A549 (cell line): ENCODE measurements around the gene SYT13. TPM values are rescaled to one million over a fixed set of nuclear protein-coding genes. Genes with fewer than 3 reads are reported as not detected.
A peak's percentile ranks its signal among the peaks of the same experiment; 100 is the strongest.

ENCODE experiments used
- ATAC-seq, 2 experiments: fragments of 200-7000 bp in 1 of 2; fragments of >200 bp in 1 of 2; cut with Nextera tagmentation in 1 of 2; cut with Tn5 transposase in 1 of 2; 3 replicates each; pipeline versions ENCODE4 v1.8.0 to v1.9.1; 2018 to 2020; ENCODE audit warnings: mild to moderate bottlenecking in 1 of 2, moderate library complexity in 1 of 2
- CTCF ChIA-PET: fragments of 300-600 bp; sonication (Branson Sonifier 250); formaldehyde crosslinking; extraction: SDS; loops from one replicate; lab custom pipeline; 2021; ENCODE audit warnings: antibody characterized with exemption, inconsistent platforms; lab: Yijun Ruan, JAX
- POLR2A ChIA-PET: fragments of 350-600 bp; formaldehyde crosslinking; extraction: SDS; loops from one replicate; lab custom pipeline; 2021; ENCODE audit warnings: antibody characterized with exemption, inconsistent platforms; lab: Yijun Ruan, JAX
- DNase-seq, 2 experiments: peaks; one replicate each; pipeline versions ENCODE4 v3.0.0 to v3.0.0-alpha.2; 2011 to 2016; ENCODE audit warnings: low read depth in 1 of 2, low spot score in 1 of 2
- FAIRE-seq: peaks from 2 replicates; lab custom pipeline; 2011; peaks lifted over from hg19 to GRCh38; lab: Jason Lieb, UNC
- H3K27ac ChIP-seq, 2 experiments: fragments of >200 bp; sonication (Bioruptor Twin); formaldehyde crosslinking; 3 replicates each; pipeline ENCODE4 v1.5.1; 2016 to 2017
- H3K4me1 ChIP-seq: fragments of >200 bp; sonication (Bioruptor Twin); formaldehyde crosslinking; 3 replicates; pipeline ENCODE4 v1.6.1; 2016
- H3K4me2 ChIP-seq: fragments of >200 bp; sonication (Bioruptor Twin); formaldehyde crosslinking; 3 replicates; pipeline ENCODE4 v1.6.1; 2016
- H3K4me3 ChIP-seq: fragments of >200 bp; sonication (Bioruptor Twin); formaldehyde crosslinking; 3 replicates; pipeline ENCODE4 v1.5.1; 2016
- H3K9me3 ChIP-seq: fragments of >200 bp; sonication (Bioruptor Twin); formaldehyde crosslinking; 3 replicates; pipeline ENCODE4 v1.6.1; 2016
- CHD2 ChIP-seq: fragments of 150-350 bp; IDR thresholded peaks from 2 replicates; pipeline ENCODE4 v1.6.1; 2014; ENCODE audit warnings: low read length; ENCODE audit not compliant: partially characterized antibody
- FOSL2 ChIP-seq, 2 experiments: fragments of 450-650 bp in 1 of 2; fragments of >200 bp in 1 of 2; sonication (Bioruptor Twin) in 1 of 2; formaldehyde crosslinking; IDR thresholded peaks; 2 replicates each; pipeline versions ENCODE4 v1.5.0 to v1.6.1; 2016 to 2020; ENCODE audit warnings: mild to moderate bottlenecking in 1 of 2, moderate library complexity in 1 of 2
- HES2 ChIP-seq: fragments of >200 bp; sonication (Bioruptor Twin); formaldehyde crosslinking; IDR thresholded peaks from 2 replicates; pipeline ENCODE4 v1.6.1; 2016
- HMGXB4 ChIP-seq: fragments of 250-450 bp; sonication (Bioruptor Pico); IDR thresholded peaks from 2 replicates; pipeline ENCODE4 v1.5.0; 2021; ENCODE audit warnings: mild to moderate bottlenecking, moderate library complexity, borderline replicate concordance
- RARB ChIP-seq: fragments of 250-450 bp; sonication (Bioruptor Pico); IDR thresholded peaks from 2 replicates; pipeline ENCODE4 v1.8.0; 2021; ENCODE audit warnings: mild to moderate bottlenecking, moderate library complexity
- REST ChIP-seq: fragments of 200-600 bp; sonication (generic); IDR thresholded peaks from 2 replicates; pipeline ENCODE4 v1.6.1; 2016; ENCODE audit warnings: antibody characterized with exemption, mild to moderate bottlenecking, moderate library complexity
- SMC3 ChIP-seq: fragments of >200 bp; sonication (Bioruptor Twin); formaldehyde crosslinking; IDR thresholded peaks from 3 replicates; pipeline ENCODE4 v1.6.1; 2018; ENCODE audit warnings: inconsistent platforms
- SREBF2 ChIP-seq: fragments of 450-650 bp; IDR thresholded peaks from 2 replicates; pipeline ENCODE4 v1.6.1; 2014; ENCODE audit warnings: mild to moderate bottlenecking, moderate library complexity
- WGBS: methylation state at CpG from one replicate; pipeline ENCODE4 v1.1.6; 2017; ENCODE audit errors: missing lambda C conversion rate; 5-methylcytosine and 5-hydroxymethylcytosine counted together
- polyA plus RNA-seq, 4 experiments: library from polyadenylated mRNA; depleted of rRNA in 3 of 4; stranded (reverse); fragments of >200 nt; fragmentation: RNase III in 1 of 4; extraction: RNeasy Plus Mini Kit Qiagen cat#74134 plus additional on column Dnase treatment in 1 of 4; gene quantifications; 2 replicates in 3 of 4; 3 replicates in 1 of 4; pipeline ENCODE4 v1.2.3, GENCODE V29; 2011 to 2017
- TF ChIP-seq, protein P1 (sequence below): fragments of 250-450 bp; sonication (Bioruptor Pico); IDR thresholded peaks from 2 replicates; pipeline ENCODE4 v1.5.0; 2020; ENCODE audit warnings: low read depth, mild to moderate bottlenecking, moderate library complexity

SYT13 gene
- polyA plus RNA-seq, 2 of the 4 experiments (the other 2 are of a cell fraction) = 8.1 to 12.9 TPM

GRCh38 chr11:45290586-45290985, 4.4 kb upstream of the SYT13 start:
- 92% methylated on average over 1 of the region's 1 CpG for WGBS
- H3K4me2 ChIP-seq = no peak overlapping the region
- ATAC-seq (no peak), DNase-seq (no peak), FAIRE-seq (no peak)
- H3K27ac ChIP-seq = no peak overlapping the region
- peaks cover 12% of the 10 kb centered on the region for H3K4me1 ChIP-seq
- ChIA-PET CTCF (interaction anchor here (0.6 to 3.9 kb wide), 4 partner anchors 20 to 1221 kb away, joined by 3 to 64 read pairs (median 4); no protein-coding TSS in a partner anchor), POLR2A (no interaction called here)
- no peak for TF ChIP-seq SREBF2
- no peak for TF ChIP-seq RARB
- no peak for TF ChIP-seq SMC3
- TF ChIP-seq FOSL2 (IDR thresholded peaks at IDR 0.05) = no peak
- TF ChIP-seq FOSL2 (CRISPR knock-in tag; IDR thresholded peaks at IDR 0.05) = no peak
- TF ChIP-seq, protein P1, sequence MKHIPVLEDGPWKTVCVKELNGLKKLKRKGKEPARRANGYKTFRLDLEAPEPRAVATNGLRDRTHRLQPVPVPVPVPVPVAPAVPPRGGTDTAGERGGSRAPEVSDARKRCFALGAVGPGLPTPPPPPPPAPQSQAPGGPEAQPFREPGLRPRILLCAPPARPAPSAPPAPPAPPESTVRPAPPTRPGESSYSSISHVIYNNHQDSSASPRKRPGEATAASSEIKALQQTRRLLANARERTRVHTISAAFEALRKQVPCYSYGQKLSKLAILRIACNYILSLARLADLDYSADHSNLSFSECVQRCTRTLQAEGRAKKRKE (CRISPR knock-in tag) = no peak
- no peak overlapping the region for H3K4me3 ChIP-seq
- peaks cover 19% of the 10 kb centered on the region for H3K9me3 ChIP-seq

DNA sequence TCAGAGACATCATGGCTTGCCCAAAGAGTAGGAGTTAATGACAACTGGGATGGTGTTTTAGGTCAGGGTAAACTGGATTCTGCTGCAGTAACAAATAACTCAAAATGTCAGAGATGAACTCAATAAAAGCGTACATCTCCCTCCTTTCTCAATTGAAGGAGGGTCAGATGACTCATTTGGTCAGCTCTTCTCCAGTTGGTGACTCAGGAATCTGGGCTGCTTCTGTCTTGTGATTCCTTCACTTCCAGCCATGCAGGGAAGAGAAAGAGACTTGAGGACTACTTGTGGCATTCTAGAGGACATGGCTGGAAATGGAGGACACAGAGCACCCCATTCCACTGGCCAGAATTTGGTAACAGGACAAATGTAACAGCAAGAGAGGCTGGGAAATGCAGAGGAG, 3.2 kb upstream of the SYT13 start:
- CTCF ChIA-PET = interaction anchor here (3.9 kb wide), 1 partner anchor 180 kb away, joined by 64 read pairs; no protein-coding TSS in a partner anchor
- WGBS = 0% methylated on average over 1 of the region's 1 CpG
- peak; percentile 52 to 61; a peak in 5 of 6 replicates for ATAC-seq
- Histone ChIP-seq H3K27ac (peak overlapping the region; percentile 55 to 66), H3K4me2 (peak overlapping the region; percentile 24; the same call in 1 of the 3 replicates), H3K4me3 (no peak overlapping the region), H3K9me3 (peaks cover 19% of the 10 kb centered on the region), H3K4me1 (peaks cover 12% of the 10 kb centered on the region)
- POLR2A ChIA-PET = interaction anchor here (0.6 kb wide), 1 partner anchor 16 kb away, joined by 3 read pairs; no protein-coding TSS in a partner anchor
- FAIRE-seq = no peak
- peak; percentile 57 to 66 for DNase-seq
- TF ChIP-seq HMGXB4 (CRISPR knock-in tag) (no peak), FOSL2 (IDR thresholded peaks at IDR 0.05) (peak; percentile 60; the same call in 1 of the 2 replicates), FOSL2 (CRISPR knock-in tag; IDR thresholded peaks at IDR 0.05) (peak; percentile 79)

- H3K4me3 ChIP-seq = no peak overlapping the region
- peaks cover 19% of the 10 kb centered on the region for H3K9me3 ChIP-seq
- TF ChIP-seq HES2 (no peak), CHD2 (no peak), REST (no peak)
- no peak for ATAC-seq
- H3K4me2 ChIP-seq = no peak overlapping the region
- WGBS = 43% methylated on average over 2 of the region's 2 CpGs
- CTCF ChIA-PET = interaction anchor here (0.9 to 4.3 kb wide), 11 partner anchors 20 to 352 kb away, joined by 3 to 60 read pairs (median 5); no protein-coding TSS in a partner anchor
- POLR2A ChIA-PET = no interaction called here
- no peak for FAIRE-seq
- H3K4me1 ChIP-seq = peaks cover 12% of the 10 kb centered on the region
- H3K27ac ChIP-seq = no peak overlapping the region
- no peak for DNase-seq
Observed at GRCh38 chr11:45288339-45288738, 2.2 kb upstream of the SYT13 start.
